K562 (cell line): ENCODE results near the gene TXLNG. TPM values are rescaled to one million over a fixed set of nuclear protein-coding genes. Genes with fewer than 3 reads are reported as not detected.

Experiments used
- ATAC-seq: fragments of 200-7000 bp; cut with Tn5 transposase; 3 replicates; pipeline ENCODE4 v1.9.1; 2020; ENCODE audit warnings: moderate library complexity
- BruUV-seq: library from RNA; stranded (reverse); fragments of 400-500 nt; replicated peaks from 2 replicates; lab custom pipeline; 2021; lab: Mats Ljungman, UMichigan
- CTCF ChIA-PET: fragments of 300-600 bp; formaldehyde crosslinking; extraction: SDS; loops from one replicate; lab custom pipeline; 2021; ENCODE audit warnings: low intra/inter-chr PET ratio; lab: Yijun Ruan, JAX
- POLR2A ChIA-PET: fragments of 300-600, 350-650 bp; sonication (Branson Sonifier 250); formaldehyde crosslinking; extraction: SDS; loops from one replicate; lab custom pipeline; 2021; ENCODE audit warnings: antibody characterized with exemption, inconsistent platforms; lab: Yijun Ruan, JAX
- DNase-seq, 4 experiments: peaks; one replicate each; pipeline versions ENCODE4 v3.0.0 to v3.0.0-alpha.2; 2011 to 2018; ENCODE audit warnings: low spot score in 3 of 4, mixed read lengths in 3 of 4; ENCODE audit errors: extremely low read depth in 1 of 4
- FAIRE-seq: peaks from 2 replicates; lab custom pipeline; 2011; peaks lifted over from hg19 to GRCh38; lab: Jason Lieb, UNC
- H2AFZ ChIP-seq: 2 replicates; pipeline ENCODE4 v1.6.0; 2011; ENCODE audit warnings: low read depth, low read length, control low read depth, inconsistent platforms
- H3K27ac ChIP-seq: fragments of 200-600 bp; 3 replicates; pipeline ENCODE4 v1.8.0; 2011; ENCODE audit warnings: low read depth, mild to moderate bottlenecking, control low read depth, inconsistent platforms, low read length, moderate library complexity, mixed read lengths; ENCODE audit errors: extremely low read depth
- H3K27me3 ChIP-seq, 2 experiments: fragments of 300-600 bp in 1 of 2; 2 replicates in 1 of 2; 3 replicates in 1 of 2; pipeline versions ENCODE4 v1.6.0 to v1.8.0; 2011; ENCODE audit warnings: inconsistent platforms in 2 of 2, low read length in 2 of 2, mild to moderate bottlenecking in 1 of 2, mixed read lengths in 1 of 2, moderate library complexity in 1 of 2; ENCODE audit not compliant: control insufficient read depth in 2 of 2, insufficient read depth in 2 of 2
- H3K36me3 ChIP-seq: fragments of 300-600 bp; 3 replicates; pipeline ENCODE4 v1.8.0; 2011; ENCODE audit warnings: mild to moderate bottlenecking, low read length, inconsistent platforms; ENCODE audit not compliant: control insufficient read depth, insufficient read depth
- H3K4me1 ChIP-seq, 2 experiments: fragments of 200-600 bp in 1 of 2; replicated peaks in 1 of 2; 2 replicates in 1 of 2; 3 replicates in 1 of 2; pipeline versions ENCODE4 v1.5.1 to v1.8.0; 2011; ENCODE audit warnings: inconsistent platforms in 2 of 2, low read length in 2 of 2, mild to moderate bottlenecking in 1 of 2, mixed read lengths in 1 of 2, moderate library complexity in 1 of 2; ENCODE audit not compliant: control insufficient read depth in 2 of 2, insufficient read depth in 2 of 2
- H3K4me2 ChIP-seq: 2 replicates; pipeline ENCODE4 v1.6.1; 2011; ENCODE audit warnings: low read length, control low read depth, inconsistent platforms, mixed read lengths; ENCODE audit not compliant: insufficient read depth
- H3K4me3 ChIP-seq: fragments of 200-600 bp; sonication (generic), shearing (Covaris generic); 2 replicates; pipeline ENCODE4 v1.5.1; 2016; ENCODE audit warnings: control low read depth, inconsistent platforms
- H3K79me2 ChIP-seq: fragments of 200-600 bp; 3 replicates; pipeline ENCODE4 v1.8.0; 2011; ENCODE audit warnings: low read length, inconsistent platforms; ENCODE audit not compliant: control insufficient read depth, insufficient read depth
- H3K9ac ChIP-seq, 2 experiments: 2 replicates each; pipeline versions ENCODE4 v1.6.0 to v1.6.1; 2011; ENCODE audit warnings: low read depth in 2 of 2, low read length in 2 of 2, control low read depth in 1 of 2, inconsistent platforms in 1 of 2, mild to moderate bottlenecking in 1 of 2, mixed read lengths in 1 of 2; ENCODE audit not compliant: insufficient read depth in 1 of 2
- H3K9me1 ChIP-seq: one replicate; pipeline ENCODE4 v1.6.0; 2011; ENCODE audit warnings: inconsistent platforms, mild to moderate bottlenecking, low read length, moderate library complexity; ENCODE audit not compliant: control insufficient read depth, insufficient read depth
- H3K9me3 ChIP-seq: replicated peaks from 2 replicates; pipeline ENCODE4 v1.5.1; 2011; ENCODE audit warnings: low read depth, low read length, inconsistent platforms; ENCODE audit not compliant: control insufficient read depth, insufficient read depth
- H4K20me1 ChIP-seq: replicated peaks from 2 replicates; pipeline ENCODE4 v1.6.1; 2011; ENCODE audit warnings: low read length, inconsistent platforms, mixed read lengths; ENCODE audit not compliant: control insufficient read depth, insufficient read depth
- CEBPZ ChIP-seq: fragments of 150-350 bp; IDR thresholded peaks from 2 replicates; pipeline ENCODE4 v1.6.1; 2014; ENCODE audit warnings: low read depth, mild to moderate bottlenecking, low read length, borderline replicate concordance
- HNRNPL ChIP-seq: fragments of 200-400 bp; formaldehyde crosslinking; IDR thresholded peaks from 2 replicates; pipeline ENCODE4 v1.6.1; 2017; ENCODE audit warnings: low read depth, mild to moderate bottlenecking, low read length
- MEF2A ChIP-seq: IDR thresholded peaks from 2 replicates; pipeline ENCODE4 v1.6.1; 2011; ENCODE audit warnings: low read depth, mild to moderate bottlenecking, low read length, moderate library complexity; ENCODE audit not compliant: control insufficient read depth
- RBM22 ChIP-seq: fragments of 200-400 bp; formaldehyde crosslinking; IDR thresholded peaks from 2 replicates; pipeline ENCODE4 v1.6.1; 2018; ENCODE audit warnings: low read length, low read depth; ENCODE audit not compliant: poor library complexity, severe bottlenecking
- SMARCA5 ChIP-seq: fragments of 450-650 bp; IDR thresholded peaks from 2 replicates; pipeline ENCODE4 v1.6.1; 2016
- VEZF1 ChIP-seq: fragments of 200-800 bp; sonication (Bioruptor generic); IDR thresholded peaks from 2 replicates; pipeline ENCODE4 v1.6.1; 2017; ENCODE audit warnings: missing genetic modification characterization, missing compliant biosample characterization
- ZNF384 ChIP-seq: IDR thresholded peaks from 2 replicates; pipeline ENCODE4 v1.6.1; 2012; ENCODE audit warnings: low read depth, low read length, improper control_type of control experiment
- ZNF57 ChIP-seq: fragments of 450-650 bp; formaldehyde crosslinking; IDR thresholded peaks from 2 replicates; pipeline ENCODE4 v1.4.0; 2020; ENCODE audit warnings: mild to moderate bottlenecking, moderate library complexity
- WGBS: fragments of 100-300 bp; shearing (Covaris generic); methylation state at CpG from one replicate; pipeline ENCODE4 v1.1.6; 2016; ENCODE audit warnings: low coverage, mixed read lengths; ENCODE audit not compliant: insufficient coverage; ENCODE audit errors: missing lambda C conversion rate; 5-methylcytosine and 5-hydroxymethylcytosine counted together
- in situ Hi-C: fragments of 300-500 bp; cut with MboI; formaldehyde crosslinking; loops from 4 replicates; pipeline ENCODE4 v1.15.0; 2018; ENCODE audit warnings: inconsistent platforms, mixed read lengths
- intact Hi-C: fragments of 100-400 bp; cut with micrococcal nuclease; formaldehyde crosslinking; loops from 2 replicates; pipeline ENCODE4 v1.14.2; 2022
- polyA plus RNA-seq, 8 experiments: library from polyadenylated mRNA; depleted of rRNA in 4 of 8; stranded (reverse) in 5 of 8; unstranded in 3 of 8; fragments of >200 nt; fragmentation: Nextera tagmentation in 2 of 8; fragmentation: Illumina TruSeq in 1 of 8; extraction: Ambion mirVana in 2 of 8; extraction: Trizol in 1 of 8; gene quantifications; 2 replicates each; pipeline versions ENCODE4 v1.2.1 to v1.2.3, GENCODE V29; 2011 to 2014; ENCODE audit warnings: inconsistent platforms in 1 of 8, missing spikeins in 1 of 8
- total RNA-seq, 7 experiments: library from RNA; depleted of rRNA in 6 of 7; stranded (reverse); fragments of >200 nt in 6 of 7; fragmentation: Illumina TruSeq in 2 of 7; extraction: Trizol in 2 of 7; gene quantifications; 2 replicates each; pipeline versions ENCODE4 v1.2.1 to v1.2.3, GENCODE V29; 2011 to 2021; ENCODE audit warnings: low replicate concordance in 1 of 7

The TXLNG gene
- total and polyA plus RNA-seq, 9 of the 15 experiments (the other 6 are each of a cell fraction or from before 2014, with no cell fraction given) = 13.1 to 47.0 (median 31.6) TPM

- Histone ChIP-seq H4K20me1 (no peaks in the 10 kb centered on the region), H3K36me3 (peaks cover 66% of the 10 kb centered on the region), H3K9me1 (no peaks in the 10 kb centered on the region), H3K9me3 (no peaks in the 10 kb centered on the region), H3K79me2 (peaks cover 81% of the 10 kb centered on the region), H3K27ac (no peak overlapping the region), H3K4me1 (no peaks in the 10 kb centered on the region; a peak in 1 of 5 replicates), H2AFZ (no peak overlapping the region), H3K4me3 (no peak overlapping the region), H3K9ac (no peak overlapping the region), H3K4me2 (no peak overlapping the region), H3K27me3 (no peaks in the 10 kb centered on the region)
- FAIRE-seq (no peak), DNase-seq (no peak), ATAC-seq (no peak)
- no TSS peak for BruUV-seq
- CTCF ChIA-PET = no interaction called here
- POLR2A ChIA-PET = interaction anchor here (1.5 to 3.1 kb wide), 3 partner anchors 10 to 28 kb away, joined by 4 to 15 read pairs (median 12); no protein-coding TSS in a partner anchor
- in situ Hi-C loops (no loop called here), intact Hi-C loops (no loop called here)
- TF ChIP-seq SMARCA5 (no peak), RBM22 (no peak)
- WGBS = 93% methylated on average over 4 of the region's 4 CpGs
These were observed 11.6 kb downstream of the TXLNG start for GRCh38 chrX:16797841-16798240.

DNA sequence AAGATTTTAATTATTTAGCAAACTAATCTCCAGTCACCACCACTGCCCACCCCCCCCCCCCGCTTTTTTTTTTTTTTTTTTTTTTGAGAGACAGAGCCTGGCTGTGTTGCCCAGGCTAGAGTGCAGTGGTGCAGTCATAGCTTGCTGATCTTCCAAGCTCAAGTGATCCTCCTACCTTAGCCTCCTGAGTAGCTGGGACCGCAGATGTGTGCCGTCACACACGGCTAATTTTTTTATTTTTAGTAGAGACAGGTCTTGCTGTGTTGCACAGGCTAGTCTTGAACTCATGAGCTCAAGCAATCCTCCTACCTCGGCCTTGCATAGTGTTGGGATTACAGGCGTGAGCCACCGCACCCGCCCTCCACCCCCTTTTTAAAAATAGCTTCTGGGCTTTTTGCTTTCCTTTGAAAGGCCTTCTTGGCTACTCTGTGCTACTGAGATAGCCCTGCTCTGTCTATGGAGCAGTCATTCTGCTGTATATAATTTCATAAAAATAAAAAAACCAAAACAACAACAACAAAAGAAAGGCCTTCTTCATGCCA, 18.7 kb downstream of the TXLNG start:
- Histone ChIP-seq H3K9me1 (no peaks in the 10 kb centered on the region), H3K9me3 (no peaks in the 10 kb centered on the region), H3K79me2 (peaks cover 86% of the 10 kb centered on the region), H3K4me2 (no peak overlapping the region), H2AFZ (no peak overlapping the region), H3K9ac (no peak overlapping the region), H3K27ac (no peak overlapping the region; the same call in 2 of the 3 replicates), H3K4me1 (peaks cover 4 to 8% of the 10 kb centered on the region in 2 experiments; a peak in 4 of 5 replicates), H4K20me1 (no peaks in the 10 kb centered on the region), H3K4me3 (no peak overlapping the region), H3K36me3 (peaks cover 41% of the 10 kb centered on the region; the same call in 2 of the 3 replicates), H3K27me3 (no peaks in the 10 kb centered on the region)
- intact Hi-C loops (no loop called here), in situ Hi-C loops (no loop called here)
- ChIA-PET CTCF (no interaction called here), POLR2A (no interaction called here)
- peak; percentile 61 for ATAC-seq
- TF ChIP-seq HNRNPL (no peak), VEZF1 (CRISPR knock-in tag) (peak; percentile 21; the same call in 1 of the 2 replicates), ZNF384 (peak; percentile 22; the same call in 1 of the 2 replicates), CEBPZ (no peak), ZNF57 (no peak), MEF2A (peak; percentile 46; the same call in 1 of the 2 replicates)
- peak; percentile 15 for FAIRE-seq
- 27% methylated on average over 4 of the region's 8 CpGs for WGBS
- no TSS peak for BruUV-seq
- peak in 1 of 4 experiments; percentile 32 for DNase-seq
